GM13977 (cell line): ENCODE measurements around the gene DOCK9.

Experiments
- DNase-seq: peaks from one replicate; pipeline ENCODE4 v3.0.0; 2012; ENCODE audit warnings: low spot score
- CTCF ChIP-seq: IDR thresholded peaks from 2 replicates; pipeline ENCODE4 v1.5.1; 2012; ENCODE audit warnings: mild to moderate bottlenecking, control low read depth; ENCODE audit not compliant: insufficient read depth; ENCODE audit errors: extremely low read depth, missing control alignments
- in situ Hi-C: fragments of 300-500 bp; cut with MboI; formaldehyde crosslinking; loops from one replicate; pipeline ENCODE4 v1.12.0; 2022; ENCODE audit warnings: low sequenced_read_pairs, low pct_unique_long_range_greater_than_20kb, mixed read lengths, inconsistent platforms; ENCODE audit not compliant: unreplicated experiment

Gene DOCK9

GRCh38 chr13:98839856-98840769 is 137.8 kb downstream of the DOCK9 start:
- TF ChIP-seq CTCF: peak; percentile 84
- DNase-seq: peak; percentile 49
- in situ Hi-C loops: loop anchor here (25.0 kb wide), 1 partner anchor 978 kb away; no protein-coding TSS in a partner anchor

GRCh38 chr13:98838776-98839175 is 139.1 kb downstream of the DOCK9 start:
- no peak for TF ChIP-seq CTCF
- in situ Hi-C loops: loop anchor here (25.0 kb wide), 1 partner anchor 976 kb away; no protein-coding TSS in a partner anchor
- no peak for DNase-seq

GRCh38 chr13:98837896-98838295 is 140.0 kb downstream of the DOCK9 start:
- TF ChIP-seq CTCF: no peak

GRCh38 chr13:98835156-98835555 is 142.7 kb downstream of the DOCK9 start:
- no peak for DNase-seq
- in situ Hi-C loops: loop anchor here (25.0 kb wide), 1 partner anchor 973 kb away; no protein-coding TSS in a partner anchor

More at GRCh38 chr13:98837896-98838295, 140.0 kb downstream of the DOCK9 start:
- DNase-seq: no peak
- in situ Hi-C loops: loop anchor here (25.0 kb wide), 1 partner anchor 976 kb away; no protein-coding TSS in a partner anchor

GRCh38 chr13:98834254-98834960 is 143.5 kb downstream of the DOCK9 start:
- TF ChIP-seq CTCF: no peak
- in situ Hi-C loops: loop anchor here (25.0 kb wide), 1 partner anchor 972 kb away; no protein-coding TSS in a partner anchor
- no peak for DNase-seq

More at GRCh38 chr13:98835156-98835555, 142.7 kb downstream of the DOCK9 start:
- no peak for TF ChIP-seq CTCF

- in situ Hi-C loops: loop anchor here (25.0 kb wide), 1 partner anchor 969 kb away; no protein-coding TSS in a partner anchor
- no peak for TF ChIP-seq CTCF
- DNase-seq: no peak
Measured at GRCh38 chr13:98831236-98831635, 146.6 kb downstream of the DOCK9 start.
